ENCODE data around the gene EIF3B. TPM values are rescaled to one million over a fixed set of nuclear protein-coding genes. Genes with fewer than 3 reads are reported as not detected.
A peak's percentile ranks its signal among the peaks of the same experiment; 100 is the strongest.
"Not testable (repeated sequence)": the region's sequence is repeated elsewhere in the genome, so short reads cannot be mapped to it uniquely, and the experiment has no call there.

EIF3B gene
- total RNA-seq, 2 experiments from 2014 or later: 252 to 256 TPM

GRCh38 chr7:2312267-2312929, 42.2 kb upstream of the EIF3B start:
- CTCF ChIA-PET: no interaction called here
- TF ChIP-seq CTCF (IDR thresholded peaks at IDR 0.05): no peak
- Mint-ChIP-seq H3K36me3 (ENCODE audit: low read depth) (peaks cover 4% of the 10 kb centered on the region), H3K4me1 (ENCODE audit: low read depth) (peaks cover 18% of the 10 kb centered on the region), H3K4me3 (peak overlapping the region; percentile 61), H3K27ac (peak overlapping the region; percentile 7), H3K27me3 (no peaks in the 10 kb centered on the region), H3K9me3 (no peaks in the 10 kb centered on the region)
- intact Hi-C loops (cut with micrococcal nuclease): no loop called here
- ATAC-seq (no peak), DNase-seq (peak; percentile 21)
- POLR2A ChIA-PET: no interaction called here

GRCh38 chr7:2313450-2314208, 41.0 kb upstream of the EIF3B start:
- Mint-ChIP-seq H3K9me3 (no peaks in the 10 kb centered on the region), H3K4me3 (no peak overlapping the region), H3K27me3 (no peaks in the 10 kb centered on the region), H3K27ac (peak overlapping the region; percentile 78), H3K36me3 (ENCODE audit: low read depth) (peaks cover 2% of the 10 kb centered on the region), H3K4me1 (ENCODE audit: low read depth) (peaks cover 14% of the 10 kb centered on the region)
- TF ChIP-seq CTCF (IDR thresholded peaks at IDR 0.05): no peak
- ATAC-seq: peak; percentile 5
- peak; percentile 13 for DNase-seq
- POLR2A ChIA-PET: interaction anchor here (1.0 to 1.6 kb wide), 3 partner anchors 13 to 74 kb away, joined by 3 to 5 read pairs (median 4); partner anchors contain the start of gene EIF3B
- intact Hi-C loops (cut with micrococcal nuclease): no loop called here
- CTCF ChIA-PET: no interaction called here

- POLR2A ChIA-PET: interaction anchor here (1.0 to 1.6 kb wide), 2 partner anchors 14 to 40 kb away, joined by 4 to 5 read pairs; partner anchors contain the start of gene EIF3B
- ATAC-seq (peak; percentile 90), DNase-seq (peak; percentile 95)
- H3K36me3 Mint-ChIP-seq (ENCODE audit: low read depth): peaks cover 2% of the 10 kb centered on the region
- H3K27ac Mint-ChIP-seq: peak within 1 kb of the TSS; percentile 78
- TF ChIP-seq CTCF (IDR thresholded peaks at IDR 0.05): no peak
- peaks cover 14% of the 10 kb centered on the region for H3K4me1 Mint-ChIP-seq (ENCODE audit: low read depth)
- intact Hi-C loops (cut with micrococcal nuclease): no loop called here
- no peaks in the 10 kb centered on the region for H3K27me3 Mint-ChIP-seq
- CTCF ChIA-PET: no interaction called here
- H3K4me3 Mint-ChIP-seq: no peak within 1 kb of the TSS
- no peaks in the 10 kb centered on the region for H3K9me3 Mint-ChIP-seq
Measured at GRCh38 chr7:2314209-2314955, 40.2 kb upstream of the EIF3B start, which contains the start of gene SNX8. Gene SNX8, minus strand, starts transcription at chr7:2314441. Its CDS starts 20 bp downstream, at chr7:2314421.

GRCh38 chr7:2314956-2315530, 39.6 kb upstream of the EIF3B start:
- CTCF ChIA-PET; H3K27me3 Mint-ChIP-seq; intact Hi-C loops (cut with micrococcal nuclease); POLR2A ChIA-PET; H3K4me3 Mint-ChIP-seq; H3K9me3 Mint-ChIP-seq; ATAC-seq; DNase-seq; H3K36me3 Mint-ChIP-seq (ENCODE audit: low read depth); H3K27ac Mint-ChIP-seq: not testable (repeated sequence)
- H3K4me1 Mint-ChIP-seq (ENCODE audit: low read depth): peaks cover 14% of the 10 kb centered on the region

GRCh38 chr7:2315787-2316186, 38.8 kb upstream of the EIF3B start:
- CTCF ChIA-PET: no interaction called here

More at GRCh38 chr7:2315787-2316186, 38.8 kb upstream of the EIF3B start:
- intact Hi-C loops (cut with micrococcal nuclease): no loop called here
- TF ChIP-seq CTCF (IDR thresholded peaks at IDR 0.05): no peak
- Mint-ChIP-seq H3K36me3 (ENCODE audit: low read depth) (peaks cover 2% of the 10 kb centered on the region), H3K4me1 (ENCODE audit: low read depth) (peaks cover 14% of the 10 kb centered on the region), H3K4me3 (no peak overlapping the region), H3K27ac (no peak overlapping the region), H3K27me3 (no peaks in the 10 kb centered on the region), H3K9me3 (no peaks in the 10 kb centered on the region)
- POLR2A ChIA-PET: no interaction called here
- DNase-seq (no peak), ATAC-seq (no peak)

Data from activated CD8-positive, alpha-beta T cell treated with anti-CD3 and anti-CD28 coated beads for 36 hours (primary cell).